ENCODE results near the gene ELP2. TPM values are rescaled to one million over a fixed set of nuclear protein-coding genes. Genes with fewer than 3 reads are reported as not detected.

Gene ELP2
- total and polyA plus RNA-seq, 2 experiments from 2014 or later, result 54.3 to 63.8 TPM

GRCh38 chr18:36126668-36127067 lies 3.0 kb upstream of the ELP2 start:
- no peak for TF ChIP-seq CTCF (IDR thresholded peaks at IDR 0.05; ENCODE audit: poor library complexity)
- no peak for TF ChIP-seq EZH2 (IDR thresholded peaks at IDR 0.05; ENCODE audit: borderline replicate concordance)
- TF ChIP-seq EZH2phosphoT487 (IDR thresholded peaks at IDR 0.05; ENCODE audit: low read depth, severe bottlenecking, unreplicated experiment), result no peak
- Histone ChIP-seq H3K36me3 (replicated peaks; ENCODE audit: insufficient read depth, low read depth) (peaks cover 7% of the 10 kb centered on the region), H3K9me3 (ENCODE audit: low read depth) (no peaks in the 10 kb centered on the region), H3K27me3 (no peaks in the 10 kb centered on the region), H4K20me1 (ENCODE audit: insufficient read depth, poor library complexity, severe bottlenecking) (peaks cover 7% of the 10 kb centered on the region), H3K4me2 (no peak overlapping the region), H2AFZ (no peak overlapping the region), H3K4me1 (ENCODE audit: insufficient read depth) (peaks cover 22% of the 10 kb centered on the region), H3K4me3 (no peak overlapping the region), H3K79me2 (peaks cover 47% of the 10 kb centered on the region), H3K27ac (no peak overlapping the region), H3K9me2 (replicated peaks; ENCODE audit: insufficient read depth) (no peaks in the 10 kb centered on the region)
- 91% methylated on average over 8 of the region's 8 CpGs for WGBS (ENCODE audit: low lambda C conversion rate, missing lambda C conversion rate)
- DNase-seq (ENCODE audit: low spot score), result no peak

- no peak for TF ChIP-seq EZH2 (IDR thresholded peaks at IDR 0.05; ENCODE audit: borderline replicate concordance)
- no peak for TF ChIP-seq EZH2phosphoT487 (IDR thresholded peaks at IDR 0.05; ENCODE audit: low read depth, severe bottlenecking, unreplicated experiment)
- TF ChIP-seq CTCF (IDR thresholded peaks at IDR 0.05; ENCODE audit: poor library complexity), result no peak
- H4K20me1 ChIP-seq (ENCODE audit: insufficient read depth, poor library complexity, severe bottlenecking), result peaks cover 13% of the 10 kb centered on the region
- H3K36me3 ChIP-seq (replicated peaks; ENCODE audit: insufficient read depth, low read depth), result peaks cover 7% of the 10 kb centered on the region
- no peaks in the 10 kb centered on the region for H3K9me3 ChIP-seq (ENCODE audit: low read depth)
- peak overlapping the region; percentile 100 for H3K27ac ChIP-seq
- no peaks in the 10 kb centered on the region for H3K27me3 ChIP-seq
- H2AFZ ChIP-seq, result peak overlapping the region; percentile 98
- peaks cover 60% of the 10 kb centered on the region for H3K79me2 ChIP-seq
- peak overlapping the region; percentile 88 for H3K4me3 ChIP-seq
- peaks cover 22% of the 10 kb centered on the region for H3K4me1 ChIP-seq (ENCODE audit: insufficient read depth)
- WGBS (ENCODE audit: low lambda C conversion rate, missing lambda C conversion rate), result 32% methylated on average over 15 of the region's 15 CpGs
- peak; percentile 20 for DNase-seq (ENCODE audit: low spot score)
- H3K4me2 ChIP-seq, result peak overlapping the region; percentile 93
- no peaks in the 10 kb centered on the region for H3K9me2 ChIP-seq (replicated peaks; ENCODE audit: insufficient read depth)
Measured at GRCh38 chr18:36127836-36128529, 1.7 kb upstream of the ELP2 start.

DNA sequence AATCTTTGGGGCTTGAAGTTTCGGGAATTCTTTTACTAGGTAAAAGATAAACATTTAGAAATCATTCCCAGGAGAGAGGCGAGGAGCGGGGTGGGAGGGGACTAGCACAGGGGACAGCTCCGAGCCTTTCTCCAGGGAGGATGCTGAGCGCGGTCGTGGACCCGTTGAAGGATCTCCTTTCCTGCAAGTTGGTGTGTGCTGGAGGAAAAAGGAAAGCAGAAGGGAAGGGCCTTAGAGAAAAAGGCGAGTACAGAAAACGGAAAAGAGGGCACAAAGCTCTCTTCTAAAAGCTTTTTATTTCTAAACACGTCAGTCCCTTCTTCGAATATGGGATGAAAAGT lies 1.2 kb upstream of the ELP2 start:
- Histone ChIP-seq H3K27ac (peak overlapping the region; percentile 100), H3K9me2 (replicated peaks; ENCODE audit: insufficient read depth) (no peaks in the 10 kb centered on the region), H3K27me3 (no peaks in the 10 kb centered on the region), H2AFZ (peak overlapping the region; percentile 98), H3K9me3 (ENCODE audit: low read depth) (no peaks in the 10 kb centered on the region), H3K79me2 (peaks cover 65% of the 10 kb centered on the region), H4K20me1 (ENCODE audit: insufficient read depth, poor library complexity, severe bottlenecking) (peaks cover 13% of the 10 kb centered on the region), H3K4me2 (peak overlapping the region; percentile 93), H3K4me3 (peak overlapping the region; percentile 88), H3K4me1 (ENCODE audit: insufficient read depth) (peaks cover 22% of the 10 kb centered on the region), H3K36me3 (replicated peaks; ENCODE audit: insufficient read depth, low read depth) (peaks cover 3% of the 10 kb centered on the region)
- WGBS (ENCODE audit: low lambda C conversion rate, missing lambda C conversion rate), result 1% methylated on average over 12 of the region's 12 CpGs
- peak; percentile 46 for DNase-seq (ENCODE audit: low spot score)
- no peak for TF ChIP-seq EZH2 (IDR thresholded peaks at IDR 0.05; ENCODE audit: borderline replicate concordance)
- TF ChIP-seq EZH2phosphoT487 (IDR thresholded peaks at IDR 0.05; ENCODE audit: low read depth, severe bottlenecking, unreplicated experiment), result no peak
- no peak for TF ChIP-seq CTCF (IDR thresholded peaks at IDR 0.05; ENCODE audit: poor library complexity)

Measured in hepatocyte (in vitro differentiated cells).